ENCODE data around the gene ZNF513.

GRCh38 chr2:27379383-27379835 lies 1.1 kb downstream of the ZNF513 start:
- TF ChIP-seq ARNTL (CRISPR knock-in tag; IDR thresholded peaks at IDR 0.05; ENCODE audit: borderline replicate concordance, low read depth), result no peak
- no peak for TF ChIP-seq ISL1 (CRISPR knock-in tag; IDR thresholded peaks at IDR 0.05)
- TF ChIP-seq, protein P1, sequence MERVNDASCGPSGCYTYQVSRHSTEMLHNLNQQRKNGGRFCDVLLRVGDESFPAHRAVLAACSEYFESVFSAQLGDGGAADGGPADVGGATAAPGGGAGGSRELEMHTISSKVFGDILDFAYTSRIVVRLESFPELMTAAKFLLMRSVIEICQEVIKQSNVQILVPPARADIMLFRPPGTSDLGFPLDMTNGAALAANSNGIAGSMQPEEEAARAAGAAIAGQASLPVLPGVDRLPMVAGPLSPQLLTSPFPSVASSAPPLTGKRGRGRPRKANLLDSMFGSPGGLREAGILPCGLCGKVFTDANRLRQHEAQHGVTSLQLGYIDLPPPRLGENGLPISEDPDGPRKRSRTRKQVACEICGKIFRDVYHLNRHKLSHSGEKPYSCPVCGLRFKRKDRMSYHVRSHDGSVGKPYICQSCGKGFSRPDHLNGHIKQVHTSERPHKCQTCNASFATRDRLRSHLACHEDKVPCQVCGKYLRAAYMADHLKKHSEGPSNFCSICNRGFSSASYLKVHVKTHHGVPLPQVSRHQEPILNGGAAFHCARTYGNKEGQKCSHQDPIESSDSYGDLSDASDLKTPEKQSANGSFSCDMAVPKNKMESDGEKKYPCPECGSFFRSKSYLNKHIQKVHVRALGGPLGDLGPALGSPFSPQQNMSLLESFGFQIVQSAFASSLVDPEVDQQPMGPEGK (CRISPR knock-in tag; IDR thresholded peaks at IDR 0.05; ENCODE audit: borderline replicate concordance), result no peak
- no peak for TF ChIP-seq CREB5 (CRISPR knock-in tag; IDR thresholded peaks at IDR 0.05; ENCODE audit: low read depth)
- no peak for TF ChIP-seq ZNF565 (CRISPR knock-in tag; conservative IDR thresholded peaks at IDR 0.05; ENCODE audit: low read depth)
- no peak for TF ChIP-seq ZFP3 (CRISPR knock-in tag; IDR thresholded peaks at IDR 0.05)
- no peak for TF ChIP-seq ZC3H10 (CRISPR knock-in tag; IDR thresholded peaks at IDR 0.05)
- TF ChIP-seq ZFP30 (CRISPR knock-in tag; IDR thresholded peaks at IDR 0.05), result no peak

Data from SK-N-SH treated with all-trans-retinoic acid at 6 μM for 48 hours (cell line).